Hepatocyte (in vitro differentiated cells): ENCODE results near the gene KRTAP5-6. TPM values are rescaled to one million over a fixed set of nuclear protein-coding genes. Genes with fewer than 3 reads are reported as not detected.

ENCODE experiments used
- DNase-seq: peaks from one replicate; pipeline ENCODE4 v3.0.0-alpha.2; 2016; ENCODE audit warnings: low spot score
- H2AFZ ChIP-seq: fragments of 200-600 bp; sonication (generic); 2 replicates; pipeline ENCODE4 v1.6.0; 2016; ENCODE audit warnings: antibody characterized with exemption, mild to moderate bottlenecking
- H3K27ac ChIP-seq: fragments of 200-600 bp; sonication (generic); 2 replicates; pipeline ENCODE4 v1.5.1; 2016; ENCODE audit warnings: mild to moderate bottlenecking
- H3K27me3 ChIP-seq: fragments of 200-600 bp; sonication (generic); 2 replicates; pipeline ENCODE4 v1.6.1; 2016
- H3K36me3 ChIP-seq: fragments of 200-600 bp; sonication (generic); replicated peaks from 2 replicates; pipeline ENCODE4 v1.5.1; 2016; ENCODE audit warnings: low read depth; ENCODE audit not compliant: insufficient read depth
- H3K4me1 ChIP-seq: fragments of 200-600 bp; sonication (generic); 2 replicates; pipeline ENCODE4 v1.5.1; 2016; ENCODE audit warnings: mild to moderate bottlenecking, moderate library complexity; ENCODE audit not compliant: insufficient read depth
- H3K4me2 ChIP-seq: fragments of 200-600 bp; sonication (generic); 2 replicates; pipeline ENCODE4 v1.6.0; 2016
- H3K4me3 ChIP-seq: fragments of 200-600 bp; sonication (generic); 2 replicates; pipeline ENCODE4 v1.5.1; 2016; ENCODE audit warnings: mild to moderate bottlenecking
- H3K79me2 ChIP-seq: fragments of 200-600 bp; sonication (generic); 2 replicates; pipeline ENCODE4 v1.6.0; 2017; ENCODE audit warnings: mild to moderate bottlenecking
- H3K9me2 ChIP-seq: fragments of 200-600 bp; sonication (generic); replicated peaks from 2 replicates; pipeline ENCODE4 v1.6.0; 2017; ENCODE audit warnings: mild to moderate bottlenecking; ENCODE audit not compliant: insufficient read depth
- H3K9me3 ChIP-seq: fragments of 200-600 bp; sonication (generic); 2 replicates; pipeline ENCODE4 v1.5.1; 2016; ENCODE audit warnings: low read depth, mild to moderate bottlenecking
- H4K20me1 ChIP-seq: fragments of 200-600 bp; sonication (generic); 2 replicates; pipeline ENCODE4 v1.6.0; 2016; ENCODE audit warnings: mild to moderate bottlenecking; ENCODE audit not compliant: insufficient read depth, poor library complexity, severe bottlenecking
- CTCF ChIP-seq: fragments of 200-600 bp; sonication (generic); IDR thresholded peaks from 2 replicates; pipeline ENCODE4 v1.5.1; 2016; ENCODE audit warnings: antibody characterized with exemption, mild to moderate bottlenecking; ENCODE audit not compliant: poor library complexity
- EZH2 ChIP-seq: fragments of 200-600 bp; sonication (generic); IDR thresholded peaks from 2 replicates; pipeline ENCODE4 v1.6.1; 2016; ENCODE audit warnings: antibody characterized with exemption, mild to moderate bottlenecking, borderline replicate concordance
- EZH2phosphoT487 ChIP-seq: fragments of 200-600 bp; sonication (generic); IDR thresholded peaks from one replicate; pipeline ENCODE4 v1.6.1; 2018; ENCODE audit warnings: antibody characterized with exemption, mild to moderate bottlenecking, low read depth, moderate library complexity; ENCODE audit not compliant: unreplicated experiment, severe bottlenecking
- WGBS: methylation state at CpG from one replicate; pipeline ENCODE4 v1.1.6; 2016; ENCODE audit warnings: low lambda C conversion rate; ENCODE audit errors: missing lambda C conversion rate; 5-methylcytosine and 5-hydroxymethylcytosine counted together
- polyA plus RNA-seq: library from polyadenylated mRNA; unstranded; fragments of >200 nt; fragmentation: Nextera tagmentation; extraction: Ambion mirVana; gene quantifications from 2 replicates; pipeline ENCODE4 v1.2.1, GENCODE V29; 2016
- total RNA-seq: library from RNA; depleted of rRNA; stranded (reverse); fragments of >200 nt; gene quantifications from 2 replicates; pipeline ENCODE4 v1.2.3, GENCODE V29; 2014

The KRTAP5-6 gene
- total and polyA plus RNA-seq, 2 experiments from 2014 or later: not detected

GRCh38 chr11:1675536-1676228 lies 21.3 kb upstream of the KRTAP5-6 start:
- H3K9me3 ChIP-seq: no peaks in the 10 kb centered on the region
- H3K27ac ChIP-seq: peak overlapping the region; percentile 85
- H4K20me1 ChIP-seq: no peaks in the 10 kb centered on the region
- DNase-seq: no peak
- no peaks in the 10 kb centered on the region for H3K27me3 ChIP-seq
- H3K79me2 ChIP-seq: peaks cover 10% of the 10 kb centered on the region
- peak overlapping the region; percentile 4 for H2AFZ ChIP-seq
- H3K9me2 ChIP-seq: no peaks in the 10 kb centered on the region
- H3K36me3 ChIP-seq: no peaks in the 10 kb centered on the region
- TF ChIP-seq CTCF (no peak), EZH2phosphoT487 (no peak)
- H3K4me3 ChIP-seq: no peak overlapping the region
- H3K4me1 ChIP-seq: peaks cover 31% of the 10 kb centered on the region
- peak overlapping the region; percentile 3 for H3K4me2 ChIP-seq
- 72% methylated on average over 11 of the region's 11 CpGs for WGBS

- WGBS: 68% methylated on average over 7 of the region's 7 CpGs
- H3K27me3 ChIP-seq: no peaks in the 10 kb centered on the region
- H3K9me3 ChIP-seq: no peaks in the 10 kb centered on the region
- H3K79me2 ChIP-seq: peaks cover 14% of the 10 kb centered on the region
- H3K9me2 ChIP-seq: no peaks in the 10 kb centered on the region
- peak overlapping the region; percentile 3 for H3K4me2 ChIP-seq
- H3K36me3 ChIP-seq: no peaks in the 10 kb centered on the region
- H2AFZ ChIP-seq: peak overlapping the region; percentile 4
- TF ChIP-seq CTCF (no peak), EZH2 (no peak), EZH2phosphoT487 (no peak)
- H3K27ac ChIP-seq: peak overlapping the region; percentile 85
- no peaks in the 10 kb centered on the region for H4K20me1 ChIP-seq
- H3K4me1 ChIP-seq: peaks cover 31% of the 10 kb centered on the region
- H3K4me3 ChIP-seq: no peak overlapping the region
- DNase-seq: no peak
Observed at GRCh38 chr11:1676229-1676740, 20.7 kb upstream of the KRTAP5-6 start.

GRCh38 chr11:1679881-1680280 lies 17.1 kb upstream of the KRTAP5-6 start:
- no peaks in the 10 kb centered on the region for H3K36me3 ChIP-seq

More at GRCh38 chr11:1679881-1680280, 17.1 kb upstream of the KRTAP5-6 start:
- H3K9me2 ChIP-seq: no peaks in the 10 kb centered on the region
- H3K27ac ChIP-seq: no peak overlapping the region
- no peak overlapping the region for H3K4me3 ChIP-seq
- H3K4me1 ChIP-seq: peaks cover 28% of the 10 kb centered on the region
- DNase-seq: no peak
- no peaks in the 10 kb centered on the region for H4K20me1 ChIP-seq
- TF ChIP-seq EZH2 (no peak), EZH2phosphoT487 (no peak), CTCF (no peak)
- WGBS: 93% methylated on average over 10 of the region's 10 CpGs
- peaks cover 14% of the 10 kb centered on the region for H3K79me2 ChIP-seq
- no peaks in the 10 kb centered on the region for H3K27me3 ChIP-seq
- H3K9me3 ChIP-seq: no peaks in the 10 kb centered on the region
- no peak overlapping the region for H2AFZ ChIP-seq
- no peak overlapping the region for H3K4me2 ChIP-seq
